Mammary epithelial cell (primary cell): ENCODE results near the gene RSPH3.

Experiments
- EZH2 ChIP-seq: IDR thresholded peaks from 2 replicates; pipeline ENCODE4 v1.6.1; 2012; ENCODE audit warnings: low read length, inconsistent platforms, borderline replicate concordance
- TF ChIP-seq, protein P1 (sequence below), 2 donors: IDR thresholded peaks in 1 of 2; conservative IDR thresholded peaks in 1 of 2; 2 replicates each; pipeline ENCODE4 v1.5.1; 2011 to 2012; ENCODE audit warnings: inconsistent platforms in 2 of 2, low read length in 2 of 2, mild to moderate bottlenecking in 2 of 2, control low read depth in 1 of 2, low read depth in 1 of 2; ENCODE audit not compliant: insufficient read depth in 1 of 2; ENCODE audit errors: extremely low read depth in 1 of 2

DNA sequence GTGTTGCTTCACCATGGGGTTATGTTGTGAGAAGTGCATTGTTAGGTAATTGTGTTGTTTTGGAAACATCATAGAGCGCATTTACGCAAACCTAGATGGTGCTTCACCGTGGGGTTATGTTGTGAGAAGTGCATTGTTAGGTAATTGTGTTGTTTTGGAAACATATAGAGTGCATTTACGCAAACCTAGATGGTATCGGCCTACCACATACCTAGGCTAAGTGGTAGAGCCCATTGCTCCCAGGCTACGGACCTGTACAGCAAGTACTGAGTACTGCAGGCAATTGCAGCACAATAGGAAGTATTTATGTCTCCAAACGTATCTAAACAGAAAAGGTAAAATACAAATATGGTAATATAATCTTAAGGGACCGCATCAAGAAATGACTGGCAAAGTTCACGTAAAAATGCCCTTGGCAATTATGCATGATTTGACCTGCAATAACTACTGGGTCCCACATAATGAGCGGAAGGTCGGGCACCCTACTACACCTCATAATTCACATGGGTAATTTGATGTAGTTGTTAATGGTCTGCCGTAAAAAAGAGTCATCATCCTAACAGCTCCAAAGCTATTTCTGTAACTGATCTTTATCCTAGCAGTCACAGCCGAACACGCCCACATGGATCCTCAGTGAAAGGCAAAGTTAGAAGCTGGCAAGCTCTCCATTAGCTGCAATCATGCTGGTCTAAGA, 76.0 kb downstream of the RSPH3 start:
- TF ChIP-seq, protein P1, sequence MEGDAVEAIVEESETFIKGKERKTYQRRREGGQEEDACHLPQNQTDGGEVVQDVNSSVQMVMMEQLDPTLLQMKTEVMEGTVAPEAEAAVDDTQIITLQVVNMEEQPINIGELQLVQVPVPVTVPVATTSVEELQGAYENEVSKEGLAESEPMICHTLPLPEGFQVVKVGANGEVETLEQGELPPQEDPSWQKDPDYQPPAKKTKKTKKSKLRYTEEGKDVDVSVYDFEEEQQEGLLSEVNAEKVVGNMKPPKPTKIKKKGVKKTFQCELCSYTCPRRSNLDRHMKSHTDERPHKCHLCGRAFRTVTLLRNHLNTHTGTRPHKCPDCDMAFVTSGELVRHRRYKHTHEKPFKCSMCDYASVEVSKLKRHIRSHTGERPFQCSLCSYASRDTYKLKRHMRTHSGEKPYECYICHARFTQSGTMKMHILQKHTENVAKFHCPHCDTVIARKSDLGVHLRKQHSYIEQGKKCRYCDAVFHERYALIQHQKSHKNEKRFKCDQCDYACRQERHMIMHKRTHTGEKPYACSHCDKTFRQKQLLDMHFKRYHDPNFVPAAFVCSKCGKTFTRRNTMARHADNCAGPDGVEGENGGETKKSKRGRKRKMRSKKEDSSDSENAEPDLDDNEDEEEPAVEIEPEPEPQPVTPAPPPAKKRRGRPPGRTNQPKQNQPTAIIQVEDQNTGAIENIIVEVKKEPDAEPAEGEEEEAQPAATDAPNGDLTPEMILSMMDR (conservative IDR thresholded peaks at IDR 0.05 in 1 of 2, IDR thresholded peaks at IDR 0.05 in 1 of 2; ENCODE audit: extremely low read depth in 1 of 2, insufficient read depth in 1 of 2, low read depth in 1 of 2, low read length in 2 of 2) = no peak
- no peak for TF ChIP-seq EZH2
